Endodermal cell (in vitro differentiated cells): ENCODE data around the gene CD58. TPM values are rescaled to one million over a fixed set of nuclear protein-coding genes. Genes with fewer than 3 reads are reported as not detected.

Experiments used
- DNase-seq: peaks from one replicate; pipeline ENCODE4 v3.0.0-alpha.2; 2017
- H3K27ac ChIP-seq: 2 replicates; pipeline ENCODE4 v1.5.1; 2013; ENCODE audit warnings: mild to moderate bottlenecking, low read depth, low read length, moderate library complexity
- H3K27me3 ChIP-seq: 2 replicates; pipeline ENCODE4 v1.6.1; 2013; ENCODE audit warnings: mild to moderate bottlenecking, low read length, moderate library complexity; ENCODE audit not compliant: insufficient read depth, control insufficient read depth, poor library complexity, severe bottlenecking
- H3K36me3 ChIP-seq: 2 replicates; pipeline ENCODE4 v1.7.0; 2013; ENCODE audit warnings: mild to moderate bottlenecking, low read length, moderate library complexity; ENCODE audit not compliant: control insufficient read depth, insufficient read depth
- H3K4me1 ChIP-seq: one replicate; pipeline ENCODE4 v1.7.0; 2013; ENCODE audit warnings: low read length; ENCODE audit not compliant: control insufficient read depth, insufficient read depth
- H3K4me3 ChIP-seq: 2 replicates; pipeline ENCODE4 v1.5.1; 2013; ENCODE audit warnings: mild to moderate bottlenecking, low read length, moderate library complexity
- H3K9ac ChIP-seq: 2 replicates; pipeline ENCODE4 v1.6.1; 2013; ENCODE audit warnings: mild to moderate bottlenecking, low read length, moderate library complexity; ENCODE audit not compliant: poor library complexity, severe bottlenecking; ENCODE audit errors: extremely low read depth
- H3K9me3 ChIP-seq: 2 replicates; pipeline ENCODE4 v1.6.1; 2013; ENCODE audit warnings: mild to moderate bottlenecking, low read length, moderate library complexity; ENCODE audit not compliant: control insufficient read depth
- H3K27ac Mint-ChIP-seq: 2 replicates; pipeline ENCODE4 v1.8.0; 2020; ENCODE audit warnings: mixed read lengths
- H3K27me3 Mint-ChIP-seq: 2 replicates; pipeline ENCODE4 v1.8.0; 2021; ENCODE audit warnings: mild to moderate bottlenecking, mixed read lengths; ENCODE audit not compliant: insufficient read depth
- H3K36me3 Mint-ChIP-seq: 2 replicates; pipeline ENCODE4 v1.8.0; 2020; ENCODE audit warnings: low read depth, mixed read lengths
- H3K4me1 Mint-ChIP-seq: 2 replicates; pipeline ENCODE4 v1.8.0; 2020; ENCODE audit warnings: mixed read lengths
- H3K4me3 Mint-ChIP-seq: 2 replicates; pipeline ENCODE4 v1.8.0; 2020; ENCODE audit warnings: mild to moderate bottlenecking, moderate library complexity, mixed read lengths
- H3K9me3 Mint-ChIP-seq: 2 replicates; pipeline ENCODE4 v1.8.0; 2020; ENCODE audit warnings: mild to moderate bottlenecking, mixed read lengths
- CTCF ChIP-seq: fragments of 200-600 bp; sonication (generic); conservative IDR thresholded peaks from 2 replicates; pipeline ENCODE4 v1.5.0; 2021; ENCODE audit warnings: antibody characterized with exemption, mild to moderate bottlenecking
- WGBS, 2 experiments: methylation state at CpG; one replicate each; pipeline versions ENCODE4 v1.1.5 to v1.1.7; 2013; ENCODE audit warnings: missing lambda C conversion rate in 2 of 2, mixed read lengths in 1 of 2; ENCODE audit not compliant: insufficient coverage in 1 of 2, insufficient read length in 1 of 2; 5-methylcytosine and 5-hydroxymethylcytosine counted together
- total RNA-seq, 2 donors: library from RNA; stranded (reverse); fragmentation: NEBNext Ultra II Directional in 1 of 2; extraction: Animal tissue kit (Norgen Biotek cat#: 25700) in 1 of 2; gene quantifications; 2 replicates in 1 of 2; 3 replicates in 1 of 2; pipeline ENCODE4 v1.2.1, GENCODE V29; 2021

Gene CD58
- total RNA-seq, 2 donors from 2014 or later: 4.6 to 5.9 TPM

GRCh38 chr1:116554924-116555323 lies 15.9 kb downstream of the CD58 start:
- H3K27me3 ChIP-seq: no peaks in the 10 kb centered on the region
- no peak overlapping the region for H3K27ac ChIP-seq
- no peaks in the 10 kb centered on the region for H3K4me1 ChIP-seq
- TF ChIP-seq CTCF: no peak
- H3K27me3 Mint-ChIP-seq: peaks cover 7% of the 10 kb centered on the region
- WGBS, 2 experiments: 84 to 88% methylated on average over 2 of the region's 2 CpGs
- no peaks in the 10 kb centered on the region for H3K9me3 ChIP-seq
- H3K4me3 ChIP-seq: no peak overlapping the region
- H3K27ac Mint-ChIP-seq: no peak overlapping the region
- H3K4me3 Mint-ChIP-seq: no peak overlapping the region
- H3K36me3 ChIP-seq: no peaks in the 10 kb centered on the region
- H3K9ac ChIP-seq: no peak overlapping the region
- no peak for DNase-seq
- H3K36me3 Mint-ChIP-seq: no peaks in the 10 kb centered on the region
- H3K4me1 Mint-ChIP-seq: peaks cover 16% of the 10 kb centered on the region
- H3K9me3 Mint-ChIP-seq: no peaks in the 10 kb centered on the region

GRCh38 chr1:116553386-116554115 lies 17.3 kb downstream of the CD58 start:
- Mint-ChIP-seq H3K36me3 (no peaks in the 10 kb centered on the region), H3K4me3 (no peak overlapping the region), H3K9me3 (no peaks in the 10 kb centered on the region), H3K27me3 (peaks cover 7% of the 10 kb centered on the region), H3K4me1 (peaks cover 26% of the 10 kb centered on the region), H3K27ac (no peak overlapping the region)
- WGBS, 2 experiments: 100% methylated on average over 1 of the region's 1 CpG
- Histone ChIP-seq H3K27ac (no peak overlapping the region), H3K4me1 (peaks cover 3% of the 10 kb centered on the region), H3K9me3 (no peaks in the 10 kb centered on the region), H3K36me3 (no peaks in the 10 kb centered on the region), H3K4me3 (no peak overlapping the region), H3K27me3 (no peaks in the 10 kb centered on the region), H3K9ac (no peak overlapping the region)
- no peak for TF ChIP-seq CTCF
- DNase-seq: peak; percentile 51

GRCh38 chr1:116546354-116546977 lies 24.4 kb downstream of the CD58 start:
- no peak for TF ChIP-seq CTCF
- Histone ChIP-seq H3K4me3 (no peak overlapping the region), H3K27ac (no peak overlapping the region), H3K27me3 (no peaks in the 10 kb centered on the region), H3K4me1 (peaks cover 3% of the 10 kb centered on the region), H3K9me3 (no peaks in the 10 kb centered on the region), H3K9ac (no peak overlapping the region), H3K36me3 (no peaks in the 10 kb centered on the region)
- DNase-seq: no peak
- WGBS, 2 experiments: 97 to 100% methylated on average over 2 to 4 of the region's 4 CpGs
- H3K27ac Mint-ChIP-seq: no peak overlapping the region
- H3K4me3 Mint-ChIP-seq: no peak overlapping the region
- peaks cover 12% of the 10 kb centered on the region for H3K4me1 Mint-ChIP-seq
- no peaks in the 10 kb centered on the region for H3K36me3 Mint-ChIP-seq
- no peaks in the 10 kb centered on the region for H3K9me3 Mint-ChIP-seq
- peaks cover 5% of the 10 kb centered on the region for H3K27me3 Mint-ChIP-seq
